ENCODE results near the gene GPATCH3.

The GPATCH3 gene

GRCh38 chr1:26936823-26937222 is 36.6 kb upstream of the GPATCH3 start:
- no peaks in the 10 kb centered on the region for H3K4me1 ChIP-seq (ENCODE audit: control insufficient read depth, insufficient read depth, low read depth, low read length)
- no peak overlapping the region for H2BK15ac ChIP-seq (ENCODE audit: low read depth, poor library complexity, severe bottlenecking)
- WGBS, result 99% methylated on average over 3 of the region's 6 CpGs
- H3K18ac ChIP-seq (ENCODE audit: low read depth in 1 of 2, low read length in 2 of 2), result no peak overlapping the region
- H3K4me3 ChIP-seq (ENCODE audit: insufficient read depth in 1 of 2, low read depth in 1 of 2, low read length in 2 of 2), result no peak overlapping the region
- H3K79me1 ChIP-seq (replicated peaks; ENCODE audit: low read length, poor library complexity, severe bottlenecking), result peaks cover 22% of the 10 kb centered on the region
- no peak overlapping the region for H2BK120ac ChIP-seq (ENCODE audit: low read depth, low read length)
- H3K14ac ChIP-seq (ENCODE audit: low read length in 2 of 2), result no peak overlapping the region
- H3K9ac ChIP-seq (ENCODE audit: low read length), result no peak overlapping the region
- peaks cover 31 to 64% of the 10 kb centered on the region in 2 experiments for H3K36me3 ChIP-seq (ENCODE audit: control insufficient read depth in 1 of 2, insufficient read depth in 2 of 2, low read depth in 1 of 2, low read length in 2 of 2)
- no peak overlapping the region for H3K27ac ChIP-seq (ENCODE audit: low read length, poor library complexity, severe bottlenecking)
- no peak overlapping the region for H4K8ac ChIP-seq (ENCODE audit: low read length)
- H2BK12ac ChIP-seq (ENCODE audit: low read length in 2 of 2), result no peak overlapping the region
- H3K27me3 ChIP-seq (ENCODE audit: control insufficient read depth in 1 of 2, insufficient read depth in 1 of 2, low read length in 2 of 2), result no peaks in the 10 kb centered on the region
- no peak overlapping the region for H3K23ac ChIP-seq (ENCODE audit: low read length in 2 of 2)
- no peaks in the 10 kb centered on the region for H3K9me3 ChIP-seq (ENCODE audit: control insufficient read depth, low read length)
- H3K4ac ChIP-seq (ENCODE audit: low read depth in 1 of 2, low read length in 2 of 2), result no peak overlapping the region
- no peak overlapping the region for H3K4me2 ChIP-seq (ENCODE audit: low read length, poor library complexity, severe bottlenecking)
- no peak overlapping the region for H2AFZ ChIP-seq (ENCODE audit: low read depth, low read length)
- H2AK5ac ChIP-seq (ENCODE audit: low read length, severe bottlenecking), result no peak overlapping the region
- no peak overlapping the region for H4K91ac ChIP-seq (ENCODE audit: low read length)
- DNase-seq, result no peak
- H2BK5ac ChIP-seq (ENCODE audit: low read depth, low read length, poor library complexity, severe bottlenecking), result no peak overlapping the region

GRCh38 chr1:26932531-26932930 is 32.3 kb upstream of the GPATCH3 start:
- 100% methylated on average over 1 of the region's 3 CpGs for WGBS
- no peak overlapping the region for H2AFZ ChIP-seq (ENCODE audit: low read depth, low read length)

GRCh38 chr1:26923711-26924110 is 23.4 kb upstream of the GPATCH3 start:
- Histone ChIP-seq H3K9me3 (ENCODE audit: control insufficient read depth, low read length) (no peaks in the 10 kb centered on the region), H2BK15ac (ENCODE audit: low read depth, poor library complexity, severe bottlenecking) (no peak overlapping the region), H3K36me3 (ENCODE audit: control insufficient read depth in 1 of 2, insufficient read depth in 2 of 2, low read depth in 1 of 2, low read length in 2 of 2) (peaks cover 19 to 41% of the 10 kb centered on the region in 2 experiments), H2BK5ac (ENCODE audit: low read depth, low read length, poor library complexity, severe bottlenecking) (no peak overlapping the region), H3K79me1 (replicated peaks; ENCODE audit: low read length, poor library complexity, severe bottlenecking) (peaks cover 3% of the 10 kb centered on the region), H2BK120ac (ENCODE audit: low read depth, low read length) (no peak overlapping the region), H3K4ac (ENCODE audit: low read depth in 1 of 2, low read length in 2 of 2) (no peak overlapping the region), H4K91ac (ENCODE audit: low read length) (no peak overlapping the region), H3K4me3 (ENCODE audit: insufficient read depth in 1 of 2, low read depth in 1 of 2, low read length in 2 of 2) (no peak overlapping the region), H3K14ac (ENCODE audit: low read length in 2 of 2) (no peak overlapping the region), H4K8ac (ENCODE audit: low read length) (no peak overlapping the region), H2AK5ac (ENCODE audit: low read length, severe bottlenecking) (no peak overlapping the region), H2BK12ac (ENCODE audit: low read length in 2 of 2) (no peak overlapping the region), H3K4me2 (ENCODE audit: low read length, poor library complexity, severe bottlenecking) (no peak overlapping the region), H3K18ac (ENCODE audit: low read depth in 1 of 2, low read length in 2 of 2) (no peak overlapping the region), H3K4me1 (ENCODE audit: control insufficient read depth, insufficient read depth, low read depth, low read length) (peaks cover 6% of the 10 kb centered on the region), H3K23ac (ENCODE audit: low read length in 2 of 2) (no peak overlapping the region), H2AFZ (ENCODE audit: low read depth, low read length) (no peak overlapping the region), H3K27me3 (ENCODE audit: control insufficient read depth in 1 of 2, insufficient read depth in 1 of 2, low read length in 2 of 2) (no peaks in the 10 kb centered on the region), H3K9ac (ENCODE audit: low read length) (no peak overlapping the region), H3K27ac (ENCODE audit: low read length, poor library complexity, severe bottlenecking) (no peak overlapping the region)
- WGBS, result 96% methylated on average over 3 of the region's 3 CpGs
- DNase-seq, result peak; percentile 34

More at GRCh38 chr1:26932531-26932930, 32.3 kb upstream of the GPATCH3 start:
- Histone ChIP-seq H3K9me3 (ENCODE audit: control insufficient read depth, low read length) (no peaks in the 10 kb centered on the region), H4K8ac (ENCODE audit: low read length) (no peak overlapping the region), H2BK5ac (ENCODE audit: low read depth, low read length, poor library complexity, severe bottlenecking) (no peak overlapping the region), H3K4ac (ENCODE audit: low read depth in 1 of 2, low read length in 2 of 2) (no peak overlapping the region), H3K4me2 (ENCODE audit: low read length, poor library complexity, severe bottlenecking) (no peak overlapping the region), H2BK15ac (ENCODE audit: low read depth, poor library complexity, severe bottlenecking) (no peak overlapping the region), H3K36me3 (ENCODE audit: control insufficient read depth in 1 of 2, insufficient read depth in 2 of 2, low read depth in 1 of 2, low read length in 2 of 2) (peaks cover 32 to 69% of the 10 kb centered on the region in 2 experiments), H3K79me1 (replicated peaks; ENCODE audit: low read length, poor library complexity, severe bottlenecking) (peaks cover 11% of the 10 kb centered on the region), H3K23ac (ENCODE audit: low read length in 2 of 2) (no peak overlapping the region), H3K4me1 (ENCODE audit: control insufficient read depth, insufficient read depth, low read depth, low read length) (no peaks in the 10 kb centered on the region), H2BK12ac (ENCODE audit: low read length in 2 of 2) (no peak overlapping the region), H3K4me3 (ENCODE audit: insufficient read depth in 1 of 2, low read depth in 1 of 2, low read length in 2 of 2) (no peak overlapping the region), H3K18ac (ENCODE audit: low read depth in 1 of 2, low read length in 2 of 2) (no peak overlapping the region), H2BK120ac (ENCODE audit: low read depth, low read length) (no peak overlapping the region), H3K9ac (ENCODE audit: low read length) (no peak overlapping the region), H4K91ac (ENCODE audit: low read length) (no peak overlapping the region), H3K27ac (ENCODE audit: low read length, poor library complexity, severe bottlenecking) (no peak overlapping the region), H3K27me3 (ENCODE audit: control insufficient read depth in 1 of 2, insufficient read depth in 1 of 2, low read length in 2 of 2) (no peaks in the 10 kb centered on the region), H2AK5ac (ENCODE audit: low read length, severe bottlenecking) (no peak overlapping the region), H3K14ac (ENCODE audit: low read length in 2 of 2) (no peak overlapping the region)
- no peak for DNase-seq

- Histone ChIP-seq H2BK5ac (ENCODE audit: low read depth, low read length, poor library complexity, severe bottlenecking) (no peak overlapping the region), H3K9ac (ENCODE audit: low read length) (peak overlapping the region; percentile 96), H3K4me3 (ENCODE audit: insufficient read depth in 1 of 2, low read depth in 1 of 2, low read length in 2 of 2) (peak overlapping the region in 1 of 2 experiments; percentile 93), H2AFZ (ENCODE audit: low read depth, low read length) (no peak overlapping the region), H3K4me2 (ENCODE audit: low read length, poor library complexity, severe bottlenecking) (peak overlapping the region; percentile 71), H3K79me1 (replicated peaks; ENCODE audit: low read length, poor library complexity, severe bottlenecking) (peaks cover 3% of the 10 kb centered on the region), H3K23ac (ENCODE audit: low read length in 2 of 2) (no peak overlapping the region), H4K8ac (ENCODE audit: low read length) (no peak overlapping the region), H3K27me3 (ENCODE audit: control insufficient read depth in 1 of 2, insufficient read depth in 1 of 2, low read length in 2 of 2) (no peaks in the 10 kb centered on the region), H2AK5ac (ENCODE audit: low read length, severe bottlenecking) (no peak overlapping the region), H3K4ac (ENCODE audit: low read depth in 1 of 2, low read length in 2 of 2) (no peak overlapping the region), H4K91ac (ENCODE audit: low read length) (no peak overlapping the region), H3K14ac (ENCODE audit: low read length in 2 of 2) (no peak overlapping the region), H3K18ac (ENCODE audit: low read depth in 1 of 2, low read length in 2 of 2) (no peak overlapping the region), H3K9me3 (ENCODE audit: control insufficient read depth, low read length) (no peaks in the 10 kb centered on the region), H2BK15ac (ENCODE audit: low read depth, poor library complexity, severe bottlenecking) (no peak overlapping the region), H3K36me3 (ENCODE audit: control insufficient read depth in 1 of 2, insufficient read depth in 2 of 2, low read depth in 1 of 2, low read length in 2 of 2) (peaks cover 19 to 33% of the 10 kb centered on the region in 2 experiments), H3K4me1 (ENCODE audit: control insufficient read depth, insufficient read depth, low read depth, low read length) (peaks cover 6% of the 10 kb centered on the region), H3K27ac (ENCODE audit: low read length, poor library complexity, severe bottlenecking) (no peak overlapping the region), H2BK12ac (ENCODE audit: low read length in 2 of 2) (no peak overlapping the region), H2BK120ac (ENCODE audit: low read depth, low read length) (no peak overlapping the region)
- 96% methylated on average over 3 of the region's 3 CpGs for WGBS
- DNase-seq, result no peak
Observed at GRCh38 chr1:26922901-26923300, 22.6 kb upstream of the GPATCH3 start.
